Activated T-helper 1 cell treated with anti-CD3 and anti-CD28 coated beads, Interleukin-12 subunit alpha, Interleukin-12 subunit beta, Interleukin-2, Interleukin-4 antibody, amounts not matched to agents 30 ng/mL and 10 ng/mL and 1 ng/mL, durations not matched to agents 14 hours and 24 hours and 36 hours (primary cell): ENCODE measurements around the gene PITPNM1. TPM values are rescaled to one million over a fixed set of nuclear protein-coding genes. Genes with fewer than 3 reads are reported as not detected.
"Not testable (repeated sequence)": the region's sequence is repeated elsewhere in the genome, so short reads cannot be mapped to it uniquely, and the experiment has no call there.

Experiments
- DNase-seq: peaks from one replicate; pipeline ENCODE4 v3.0.0; 2021; ENCODE audit warnings: low spot score
- H3K27ac Mint-ChIP-seq: one replicate; pipeline ENCODE4 v1.8.0; 2021; ENCODE audit warnings: mild to moderate bottlenecking, mixed read lengths
- H3K27me3 Mint-ChIP-seq: one replicate; pipeline ENCODE4 v1.8.0; 2022; ENCODE audit warnings: mild to moderate bottlenecking, moderate library complexity, mixed read lengths; ENCODE audit not compliant: insufficient read depth
- H3K36me3 Mint-ChIP-seq: one replicate; pipeline ENCODE4 v1.8.0; 2021; ENCODE audit warnings: low read depth, mixed read lengths
- H3K4me1 Mint-ChIP-seq: one replicate; pipeline ENCODE4 v1.8.0; 2021; ENCODE audit warnings: low read depth, mixed read lengths
- H3K4me3 Mint-ChIP-seq: one replicate; pipeline ENCODE4 v1.8.0; 2021; ENCODE audit warnings: mild to moderate bottlenecking, moderate library complexity, mixed read lengths
- H3K9me3 Mint-ChIP-seq: one replicate; pipeline ENCODE4 v1.8.0; 2021; ENCODE audit warnings: mixed read lengths
- intact Hi-C: fragments of 100-400 bp; cut with micrococcal nuclease; formaldehyde crosslinking; loops from one replicate; pipeline ENCODE4 v1.15.1; 2024
- total RNA-seq: library from RNA; stranded (reverse); gene quantifications from 2 replicates; pipeline ENCODE4 v1.2.3, GENCODE V29; 2022

Gene PITPNM1
- total RNA-seq, 1 donor from 2014 or later: 138 TPM

DNA sequence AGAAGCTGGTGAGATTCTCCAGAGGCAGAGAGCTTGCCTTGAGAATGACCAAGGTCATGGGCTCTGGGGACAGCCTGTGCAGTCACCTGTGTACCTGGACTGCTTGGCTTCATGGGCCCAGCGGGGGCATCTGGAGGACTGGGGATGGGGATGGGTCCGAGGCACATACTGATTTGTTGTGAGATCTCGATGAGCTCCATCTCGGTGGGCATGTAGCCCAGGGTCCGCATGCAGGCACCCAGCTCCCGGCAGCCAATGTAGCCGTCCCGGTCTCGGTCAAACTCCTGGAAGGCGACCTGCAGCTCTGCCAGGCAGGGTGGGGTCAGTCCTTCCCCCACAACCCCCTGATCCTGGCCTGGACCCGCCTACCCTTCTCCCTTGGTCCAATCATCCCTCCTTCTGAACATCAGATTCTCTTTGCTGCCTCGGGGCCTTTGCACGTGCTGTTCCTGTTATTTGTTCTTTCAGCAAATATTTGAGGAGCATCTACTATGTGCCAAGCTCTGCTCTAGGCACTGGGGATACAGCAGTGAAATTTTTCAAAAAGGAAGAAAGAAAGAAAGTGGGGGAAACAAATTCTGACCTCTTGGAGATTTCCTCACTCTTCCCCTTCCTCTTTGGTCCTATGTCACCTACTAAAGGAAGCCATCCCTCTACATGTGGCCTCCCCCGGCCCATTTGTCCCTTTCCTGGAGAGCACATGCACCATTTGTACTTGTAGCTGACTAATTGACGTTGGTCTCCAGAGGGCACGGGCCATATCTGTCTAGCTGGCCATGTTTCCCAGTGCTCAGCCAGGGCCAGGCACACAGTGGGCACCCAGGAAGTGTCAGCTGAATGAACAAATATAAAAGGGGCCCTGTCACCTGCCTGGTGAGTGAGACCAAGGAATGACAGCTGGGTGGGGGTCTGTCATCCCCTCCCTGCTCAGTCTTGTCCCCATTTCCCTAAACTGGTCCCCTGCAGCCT, 16.0 kb upstream of the PITPNM1 start:
- Mint-ChIP-seq H3K4me1 (no peaks in the 10 kb centered on the region), H3K27ac (no peak overlapping the region), H3K4me3 (no peak overlapping the region), H3K9me3 (no peaks in the 10 kb centered on the region), H3K27me3 (no peaks in the 10 kb centered on the region), H3K36me3 (no peaks in the 10 kb centered on the region)
- intact Hi-C loops: no loop called here
- no peak for DNase-seq

DNA sequence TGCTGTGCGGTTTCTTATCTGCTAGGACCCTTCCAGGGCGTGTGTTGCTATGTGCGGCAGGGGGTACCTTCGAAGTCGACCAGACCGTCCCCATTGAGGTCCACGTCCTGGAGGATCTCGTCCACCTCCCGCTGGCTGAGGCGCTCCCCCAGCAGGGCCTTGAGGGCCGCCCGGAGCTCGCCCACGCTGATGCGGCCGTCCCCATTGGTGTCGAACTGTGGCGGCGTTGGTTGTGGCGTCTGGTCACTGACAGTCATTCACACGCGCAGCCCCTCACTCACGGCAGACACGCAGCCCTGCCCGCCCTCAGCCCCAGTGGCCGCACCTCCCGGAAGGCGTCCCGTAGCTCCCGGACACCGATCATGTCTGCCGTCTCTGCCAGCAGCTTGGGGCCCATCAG, 14.6 kb upstream of the PITPNM1 start:
- Mint-ChIP-seq H3K27ac (no peak overlapping the region), H3K9me3 (no peaks in the 10 kb centered on the region), H3K4me1 (no peaks in the 10 kb centered on the region), H3K36me3 (no peaks in the 10 kb centered on the region), H3K4me3 (no peak overlapping the region), H3K27me3 (peaks cover 6% of the 10 kb centered on the region)
- intact Hi-C loops: no loop called here
- no peak for DNase-seq

DNA sequence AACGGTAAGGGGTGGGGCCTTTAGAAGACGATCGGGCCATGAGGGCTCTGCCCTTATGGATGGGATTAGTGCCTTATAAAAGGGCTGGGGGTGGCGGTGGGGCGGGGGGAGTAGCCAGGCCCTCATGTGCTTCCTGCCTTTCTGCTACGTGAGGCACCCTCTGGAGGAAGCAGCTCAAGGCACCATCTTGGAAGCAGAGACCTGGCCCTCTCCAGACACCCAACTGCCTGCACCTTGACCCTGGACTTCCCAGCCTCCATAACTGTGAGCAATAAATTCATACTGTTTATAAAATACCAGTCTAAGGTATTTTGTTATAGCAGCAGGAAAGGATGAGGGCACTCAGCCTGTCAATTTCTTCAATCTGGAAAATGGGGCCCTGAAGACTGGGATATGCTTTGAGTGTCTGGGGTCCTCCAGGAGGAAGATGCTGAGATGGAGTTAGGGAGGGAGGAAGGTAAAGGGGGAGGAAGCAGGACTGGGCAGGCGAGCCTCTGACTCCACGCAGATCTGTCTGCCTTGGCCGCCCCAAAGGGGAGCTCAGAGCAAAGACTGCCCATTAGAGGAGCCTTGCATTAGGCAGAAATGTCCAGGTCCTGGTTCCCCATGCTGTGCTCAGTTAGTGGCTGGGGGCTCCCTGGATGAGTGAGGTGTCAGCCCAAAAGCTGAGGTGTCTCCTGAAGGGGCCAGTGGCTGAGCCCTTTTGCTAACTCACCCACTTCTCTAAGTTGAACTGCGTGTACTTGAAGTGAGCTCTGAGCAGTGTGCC, 12.8 kb upstream of the PITPNM1 start:
- H3K27ac Mint-ChIP-seq: no peak overlapping the region
- intact Hi-C loops: no loop called here
- no peak for DNase-seq
- no peaks in the 10 kb centered on the region for H3K4me1 Mint-ChIP-seq
- no peaks in the 10 kb centered on the region for H3K9me3 Mint-ChIP-seq
- H3K4me3 Mint-ChIP-seq: no peak overlapping the region
- no peaks in the 10 kb centered on the region for H3K36me3 Mint-ChIP-seq
- peaks cover 10% of the 10 kb centered on the region for H3K27me3 Mint-ChIP-seq

DNA sequence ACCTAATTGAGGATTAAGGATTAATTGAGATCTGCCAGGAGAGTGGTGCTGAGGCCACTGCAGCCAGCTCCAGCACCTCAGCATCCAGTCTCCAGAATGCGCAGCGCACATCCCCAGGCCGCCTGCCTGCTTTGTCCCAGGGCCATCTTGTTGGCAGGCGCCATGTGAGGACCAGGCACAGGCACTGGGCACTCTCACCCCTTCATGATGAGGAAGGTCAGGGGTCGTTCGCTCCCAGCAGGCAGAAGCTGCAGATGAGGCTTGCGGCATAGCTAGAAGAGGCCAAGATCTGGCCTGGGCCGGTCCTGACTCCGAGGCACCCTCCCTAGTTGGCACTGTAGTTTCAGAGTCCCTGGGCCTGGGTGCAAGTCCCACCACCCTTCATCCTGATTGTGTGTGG, 11.6 kb upstream of the PITPNM1 start:
- H3K36me3 Mint-ChIP-seq: no peaks in the 10 kb centered on the region
- H3K9me3 Mint-ChIP-seq: no peaks in the 10 kb centered on the region
- no peak for DNase-seq
- no peak overlapping the region for H3K4me3 Mint-ChIP-seq
- no peak overlapping the region for H3K27ac Mint-ChIP-seq
- H3K27me3 Mint-ChIP-seq: peaks cover 10% of the 10 kb centered on the region
- no peaks in the 10 kb centered on the region for H3K4me1 Mint-ChIP-seq
- intact Hi-C loops: no loop called here

DNA sequence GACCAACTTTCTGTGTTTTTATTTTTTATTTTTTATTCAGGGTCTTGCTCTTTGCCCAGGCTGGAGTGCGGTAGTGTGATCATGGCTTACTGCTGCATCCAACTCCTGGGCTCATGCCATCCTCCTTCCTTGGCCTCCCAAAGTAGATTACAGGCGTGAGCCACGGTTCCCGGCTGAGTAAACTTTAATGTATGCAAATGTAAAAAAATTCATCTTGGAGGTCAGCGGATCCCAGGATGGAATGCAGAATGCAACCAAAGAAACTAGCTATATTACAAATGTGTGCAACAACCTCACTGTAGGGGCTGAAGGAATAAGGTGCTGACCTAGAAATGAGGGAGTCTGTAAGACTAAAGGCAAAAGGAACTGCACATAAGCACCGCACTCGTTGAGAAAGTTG, 9.0 kb upstream of the PITPNM1 start:
- Mint-ChIP-seq H3K4me3 (no peak overlapping the region), H3K36me3 (no peaks in the 10 kb centered on the region), H3K27ac (no peak overlapping the region), H3K4me1 (peaks cover 10% of the 10 kb centered on the region), H3K9me3 (no peaks in the 10 kb centered on the region), H3K27me3 (peaks cover 10% of the 10 kb centered on the region)
- intact Hi-C loops: no loop called here
- DNase-seq: no peak

DNA sequence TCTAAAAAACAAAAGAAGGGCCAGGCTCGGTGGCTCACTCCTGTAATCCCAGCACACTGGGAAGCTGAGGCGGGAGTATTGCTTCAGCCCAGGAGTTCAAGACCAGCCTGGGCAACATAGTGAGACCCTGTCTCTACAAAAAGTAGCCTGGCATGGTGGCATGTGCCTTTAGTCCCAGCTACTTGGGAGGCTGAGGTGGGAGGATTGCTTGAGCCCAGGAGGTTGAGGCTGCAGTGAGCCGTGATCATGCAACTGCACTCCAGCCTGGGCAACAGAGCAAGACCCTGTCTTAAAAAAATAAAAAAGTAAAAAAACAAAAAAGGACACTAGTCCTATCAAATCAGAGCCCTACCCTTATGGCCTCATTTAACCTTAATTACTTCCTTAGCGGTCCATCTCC, 6.4 kb upstream of the PITPNM1 start:
- DNase-seq, H3K36me3 Mint-ChIP-seq, intact Hi-C loops, H3K9me3 Mint-ChIP-seq, H3K27me3 Mint-ChIP-seq, H3K27ac Mint-ChIP-seq, H3K4me3 Mint-ChIP-seq: not testable (repeated sequence)
- peaks cover 24% of the 10 kb centered on the region for H3K4me1 Mint-ChIP-seq

DNA sequence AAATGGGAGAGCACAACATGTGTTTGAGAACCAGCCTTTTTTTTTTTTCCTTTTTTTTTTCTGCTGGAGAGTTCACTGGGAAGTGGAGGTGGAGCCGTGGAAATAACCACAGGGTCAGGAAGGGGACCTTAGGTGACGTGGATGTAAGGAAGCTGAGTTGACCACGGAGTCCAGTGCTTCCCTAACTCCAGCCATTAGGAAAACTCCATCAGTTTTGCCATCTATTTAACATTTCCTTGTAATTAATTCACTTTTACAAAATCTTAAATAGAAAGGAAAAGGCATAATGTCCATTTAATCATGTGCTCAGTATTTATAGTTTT, 4.8 kb upstream of the PITPNM1 start:
- Mint-ChIP-seq H3K9me3 (no peaks in the 10 kb centered on the region), H3K4me1 (peaks cover 35% of the 10 kb centered on the region), H3K27me3 (peaks cover 4% of the 10 kb centered on the region), H3K27ac (peak overlapping the region; percentile 61), H3K4me3 (peak overlapping the region; percentile 92), H3K36me3 (peaks cover 9% of the 10 kb centered on the region)
- DNase-seq: no peak
- intact Hi-C loops: no loop called here

DNA sequence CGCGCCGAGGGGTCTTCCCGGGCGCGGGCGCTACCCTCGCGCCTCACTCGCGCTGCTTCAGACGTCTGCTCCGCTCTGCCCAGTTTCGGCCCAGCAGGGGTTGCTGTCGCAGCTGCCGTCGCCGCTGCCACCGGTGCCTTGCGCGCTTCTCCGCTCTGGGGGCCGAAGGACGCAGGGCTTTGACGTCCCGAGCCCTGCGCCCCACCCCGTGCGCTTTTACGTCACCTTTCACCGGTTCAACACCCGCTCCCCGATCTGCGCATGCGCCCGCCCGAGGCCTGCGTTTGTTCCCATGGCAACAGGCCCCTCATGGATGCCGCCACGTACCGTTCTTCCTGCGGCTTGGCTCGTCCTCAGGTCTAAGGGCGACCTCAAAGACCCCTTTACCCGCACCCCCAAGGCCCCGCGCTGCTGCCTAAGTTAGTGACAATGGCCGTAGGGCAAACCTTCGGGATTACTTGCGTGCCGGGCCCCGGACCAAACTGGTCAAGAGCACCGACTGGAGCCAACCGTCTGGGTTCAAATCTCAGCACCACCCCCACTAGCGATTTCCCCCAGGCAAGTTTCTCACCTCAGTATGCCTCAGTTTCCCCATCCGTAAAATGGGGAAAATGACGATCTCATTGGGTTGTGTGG, 3.4 kb upstream of the PITPNM1 start:
- Mint-ChIP-seq H3K36me3 (peaks cover 9% of the 10 kb centered on the region), H3K4me3 (peak overlapping the region; percentile 92), H3K4me1 (peaks cover 35% of the 10 kb centered on the region), H3K27me3 (no peaks in the 10 kb centered on the region), H3K9me3 (no peaks in the 10 kb centered on the region), H3K27ac (peak overlapping the region; percentile 93)
- peak; percentile 97 for DNase-seq
- intact Hi-C loops: loop anchor here (1.0 to 5.0 kb wide), 13 partner anchors 25 to 952 kb away; partner anchors contain the start of genes AIP, ANKRD13D, GRK2 and KDM2A

DNA sequence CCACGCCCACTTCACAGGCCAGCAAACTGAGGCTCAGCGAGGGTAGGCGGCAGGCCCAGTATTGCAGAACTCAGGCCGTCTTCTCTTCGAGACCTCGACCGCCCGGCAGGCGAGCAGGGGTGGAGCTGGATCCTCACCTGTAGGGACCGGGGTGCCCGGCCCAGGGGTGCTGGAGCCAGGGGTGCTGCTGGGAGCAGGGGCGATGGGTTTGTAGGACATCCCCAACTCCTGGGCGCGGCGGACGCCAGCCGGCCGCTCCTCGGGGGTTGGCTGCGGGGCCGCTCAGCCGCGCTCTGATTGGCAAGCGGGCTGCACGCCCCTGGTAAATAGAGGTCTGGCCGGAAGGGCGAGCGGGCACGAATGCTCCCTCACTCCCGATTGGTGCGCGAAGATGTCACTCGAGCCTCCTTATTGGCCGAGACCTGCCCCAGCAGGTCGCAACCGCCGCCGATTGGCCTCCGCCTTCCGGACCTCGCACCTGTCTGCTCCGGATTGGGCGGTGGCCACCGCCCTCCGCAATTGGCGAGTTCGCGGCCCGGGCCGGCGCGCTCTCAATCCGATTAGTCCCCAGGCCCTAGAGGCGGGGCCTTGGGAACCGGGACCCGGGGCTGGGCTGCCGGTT, 2.8 kb upstream of the PITPNM1 start, which contains the start of gene CDK2AP2:
CDK2AP2 (minus strand) TSS at position 299 of the 622 bp plus-strand sequence; CDS start at position 219, 80 bp downstream.
- peak; percentile 97 for DNase-seq
- H3K27ac Mint-ChIP-seq: peak within 1 kb of the TSS; percentile 93
- no peaks in the 10 kb centered on the region for H3K9me3 Mint-ChIP-seq
- peaks cover 36% of the 10 kb centered on the region for H3K4me1 Mint-ChIP-seq
- peak within 1 kb of the TSS; percentile 92 for H3K4me3 Mint-ChIP-seq
- H3K36me3 Mint-ChIP-seq: peaks cover 10% of the 10 kb centered on the region
- intact Hi-C loops: loop anchor here (1.0 to 5.0 kb wide), 15 partner anchors 25 to 953 kb away; partner anchors contain the start of genes AIP, ANKRD13D, GRK2 and KDM2A
- H3K27me3 Mint-ChIP-seq: no peaks in the 10 kb centered on the region

DNA sequence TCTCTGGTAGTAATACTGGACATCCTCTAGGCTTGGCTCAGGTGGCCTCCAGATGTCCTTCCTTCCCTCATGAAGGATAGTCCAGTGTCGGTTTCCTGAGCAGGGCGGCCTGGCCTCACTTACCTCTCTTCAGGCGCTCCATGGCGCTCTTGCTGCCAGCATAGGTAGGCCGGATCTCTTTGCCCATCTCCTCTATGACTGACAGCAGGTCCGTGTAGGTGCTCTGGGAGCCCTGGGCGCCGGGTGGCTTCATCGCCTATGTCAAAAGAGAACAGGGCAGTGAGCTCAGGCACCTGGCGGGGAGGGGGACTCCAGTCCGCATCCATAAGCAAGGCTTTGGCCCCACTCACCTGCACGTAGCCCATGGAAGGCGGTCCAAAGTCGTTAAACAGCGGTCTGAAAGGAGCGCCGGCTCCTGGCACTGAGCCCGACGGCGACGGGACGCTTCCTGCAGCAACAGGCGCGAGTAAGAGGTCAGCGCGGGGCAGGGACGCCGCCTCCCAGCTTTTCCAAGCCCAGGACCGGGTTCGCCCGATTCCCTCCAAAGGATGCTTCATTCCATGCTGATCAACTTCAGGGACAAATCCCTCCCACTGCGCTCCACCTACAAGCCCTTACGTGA, 2.2 kb upstream of the PITPNM1 start:
- H3K9me3 Mint-ChIP-seq: no peaks in the 10 kb centered on the region
- peaks cover 14% of the 10 kb centered on the region for H3K36me3 Mint-ChIP-seq
- intact Hi-C loops: loop anchor here (2.0 to 5.0 kb wide), 4 partner anchors 220 to 297 kb away; partner anchors contain the start of genes ANKRD13D and GRK2
- no peak for DNase-seq
- peaks cover 42% of the 10 kb centered on the region for H3K4me1 Mint-ChIP-seq
- H3K4me3 Mint-ChIP-seq: peak overlapping the region; percentile 92
- H3K27ac Mint-ChIP-seq: peak overlapping the region; percentile 93
- H3K27me3 Mint-ChIP-seq: no peaks in the 10 kb centered on the region

DNA sequence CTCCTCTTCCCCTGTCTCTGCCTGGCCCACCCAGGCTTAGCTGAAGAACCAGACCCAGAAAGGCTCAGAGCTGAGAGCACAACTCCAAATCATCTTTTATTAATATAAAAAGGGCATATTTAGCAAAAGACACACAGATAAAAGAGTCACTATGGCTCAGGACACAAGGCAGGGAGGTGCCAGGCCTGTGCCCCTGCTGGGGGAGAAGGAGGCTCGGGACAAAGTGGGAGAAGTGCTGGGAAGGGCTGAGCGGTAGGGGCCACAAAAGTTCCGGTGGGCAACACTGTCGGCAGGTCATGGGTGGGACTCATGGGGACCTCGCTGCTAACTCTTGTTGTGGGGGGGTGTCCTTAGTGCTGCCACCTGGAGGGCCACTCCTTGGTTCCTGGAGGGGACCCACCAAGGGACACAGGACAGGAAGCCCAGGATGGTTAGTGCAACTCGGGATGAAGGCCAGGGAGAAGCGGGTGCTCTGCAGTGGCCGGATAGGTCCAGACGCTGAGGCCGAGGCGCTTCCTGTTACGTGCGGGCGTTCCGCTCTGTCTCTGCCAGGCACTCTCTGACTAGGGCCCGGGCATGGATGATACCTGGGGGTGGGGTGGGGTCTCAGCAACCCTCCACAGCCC, 1.4 kb upstream of the PITPNM1 start:
- DNase-seq: no peak
- intact Hi-C loops: loop anchor here (1.0 to 5.0 kb wide), 9 partner anchors 19 to 298 kb away; partner anchors contain the start of genes ANKRD13D and GRK2
- Mint-ChIP-seq H3K4me1 (peaks cover 46% of the 10 kb centered on the region), H3K27me3 (no peaks in the 10 kb centered on the region), H3K9me3 (no peaks in the 10 kb centered on the region), H3K36me3 (peaks cover 14% of the 10 kb centered on the region), H3K4me3 (peak overlapping the region; percentile 92), H3K27ac (peak overlapping the region; percentile 96)
